ENCODE data around the gene F8. TPM values are rescaled to one million over a fixed set of nuclear protein-coding genes. Genes with fewer than 3 reads are reported as not detected.
"Not testable (repeated sequence)": the region's sequence is repeated elsewhere in the genome, so short reads cannot be mapped to it uniquely, and the experiment has no call there.

F8 gene
- total RNA-seq, 1 donor from 2014 or later: 12.7 TPM

DNA sequence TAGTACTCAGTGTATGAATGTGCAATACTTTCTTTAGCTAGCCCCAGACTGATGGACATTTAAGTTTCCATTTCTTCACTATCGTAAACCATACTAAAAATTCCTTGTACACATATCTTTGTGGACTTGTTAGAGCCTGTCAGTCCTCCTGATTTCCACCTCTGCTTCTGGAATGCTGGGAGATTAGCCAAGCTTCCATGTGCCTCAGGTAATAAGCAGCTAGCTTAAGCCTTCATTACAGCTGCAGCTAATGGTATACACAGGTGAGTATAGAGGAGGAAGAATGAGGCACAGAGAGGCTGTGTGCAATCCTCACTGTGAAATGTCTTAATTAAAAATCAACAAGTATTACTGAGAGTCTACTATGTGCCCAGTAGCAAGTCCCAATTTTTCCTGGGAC lies 197.9 kb downstream of the F8 start:
- Histone ChIP-seq H3K27ac (no peak overlapping the region), H3K9me3 (no peaks in the 10 kb centered on the region), H3K27me3 (no peaks in the 10 kb centered on the region), H3K4me1 (no peaks in the 10 kb centered on the region), H3K36me3 (no peaks in the 10 kb centered on the region), H3K4me3 (no peak overlapping the region)
- ATAC-seq (no peak), DNase-seq (no peak)
- TF ChIP-seq CTCF (IDR thresholded peaks at IDR 0.05): no peak
- intact Hi-C loops (cut with DNase I): no loop called here

- Histone ChIP-seq H3K36me3 (no peaks in the 10 kb centered on the region), H3K9me3 (no peaks in the 10 kb centered on the region), H3K4me3 (no peak overlapping the region), H3K4me1 (no peaks in the 10 kb centered on the region), H3K27ac (no peak overlapping the region), H3K27me3 (no peaks in the 10 kb centered on the region)
- intact Hi-C loops (cut with DNase I): no loop called here
- no peak for DNase-seq
- TF ChIP-seq CTCF (IDR thresholded peaks at IDR 0.05): no peak
- no peak for ATAC-seq
Observed at GRCh38 chrX:154822029-154822428, 200.5 kb downstream of the F8 start.

GRCh38 chrX:154821523-154821922 lies 201.0 kb downstream of the F8 start:
- Histone ChIP-seq H3K4me3 (no peak overlapping the region), H3K27ac (no peak overlapping the region), H3K4me1 (no peaks in the 10 kb centered on the region), H3K36me3 (no peaks in the 10 kb centered on the region), H3K9me3 (no peaks in the 10 kb centered on the region), H3K27me3 (no peaks in the 10 kb centered on the region)
- ATAC-seq: no peak
- DNase-seq: no peak
- intact Hi-C loops (cut with DNase I): no loop called here
- TF ChIP-seq CTCF (IDR thresholded peaks at IDR 0.05): no peak

GRCh38 chrX:154819771-154820341 lies 202.7 kb downstream of the F8 start:
- H3K4me1 ChIP-seq: no peaks in the 10 kb centered on the region
- intact Hi-C loops (cut with DNase I): no loop called here
- no peak overlapping the region for H3K4me3 ChIP-seq
- DNase-seq: no peak
- H3K9me3 ChIP-seq: no peaks in the 10 kb centered on the region
- H3K27me3 ChIP-seq: no peaks in the 10 kb centered on the region
- no peak for ATAC-seq
- no peaks in the 10 kb centered on the region for H3K36me3 ChIP-seq
- H3K27ac ChIP-seq: no peak overlapping the region
- TF ChIP-seq CTCF (IDR thresholded peaks at IDR 0.05): no peak

GRCh38 chrX:154818916-154819770 lies 203.4 kb downstream of the F8 start:
- intact Hi-C loops (cut with DNase I): no loop called here
- no peak overlapping the region for H3K4me3 ChIP-seq
- H3K9me3 ChIP-seq: no peaks in the 10 kb centered on the region
- H3K27me3 ChIP-seq: no peaks in the 10 kb centered on the region
- ATAC-seq (no peak), DNase-seq (no peak)
- H3K4me1 ChIP-seq: no peaks in the 10 kb centered on the region
- H3K36me3 ChIP-seq: no peaks in the 10 kb centered on the region
- TF ChIP-seq CTCF (IDR thresholded peaks at IDR 0.05): no peak
- no peak overlapping the region for H3K27ac ChIP-seq

- DNase-seq; ATAC-seq; H3K4me1 ChIP-seq; H3K4me3 ChIP-seq; H3K36me3 ChIP-seq; H3K27me3 ChIP-seq; H3K27ac ChIP-seq; H3K9me3 ChIP-seq; intact Hi-C loops (cut with DNase I): not testable (repeated sequence)
Observed at GRCh38 chrX:154817048-154817618, 205.4 kb downstream of the F8 start.

DNA sequence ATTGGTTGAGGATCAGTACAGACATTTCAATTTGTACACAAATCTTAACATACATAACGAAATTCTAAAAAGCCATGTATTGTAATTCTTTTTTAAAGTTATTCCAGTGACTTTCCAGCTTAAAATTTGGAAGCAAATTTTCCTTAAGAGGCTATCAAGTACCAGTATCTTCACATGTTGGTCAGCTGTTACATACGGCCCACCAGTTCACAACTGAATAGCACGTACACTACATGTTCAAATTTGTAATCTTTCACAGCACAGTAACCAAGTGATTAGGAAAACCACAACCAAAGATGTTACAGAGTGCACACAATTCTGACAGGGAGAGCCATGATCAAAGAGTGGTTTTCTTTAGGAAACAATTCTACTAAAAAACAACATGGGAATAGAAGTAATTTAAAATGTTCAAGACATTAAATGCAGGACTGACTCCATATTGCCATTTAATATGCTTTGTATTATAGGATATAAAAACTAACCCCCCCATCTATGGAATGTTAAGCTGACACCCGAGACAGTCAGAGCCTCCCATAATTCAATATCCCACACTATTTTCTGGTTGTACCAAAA lies 206.1 kb downstream of the F8 start:
- H3K27me3 ChIP-seq; DNase-seq; intact Hi-C loops (cut with DNase I); H3K4me1 ChIP-seq; H3K36me3 ChIP-seq; H3K27ac ChIP-seq; ATAC-seq; H3K4me3 ChIP-seq; H3K9me3 ChIP-seq: not testable (repeated sequence)

Data from upper lobe of right lung (tissue), 1 donor.